Esophagus muscularis mucosa (tissue), 4 donors: ENCODE measurements around the gene OR6M1. TPM values are rescaled to one million over a fixed set of nuclear protein-coding genes. Genes with fewer than 3 reads are reported as not detected.

Experiments
- DNase-seq: peaks from one replicate; pipeline ENCODE4 v3.0.0-alpha.2; 2017; ENCODE audit errors: extremely low spot score
- H3K27ac ChIP-seq, 4 donors: fragments of 200-600 bp; sonication (generic); replicated peaks in 1 of 4; 1 replicate in 3 of 4; 2 replicates in 1 of 4; pipeline ENCODE4 v1.5.1; 2016 to 2019; ENCODE audit warnings: mild to moderate bottlenecking in 1 of 4
- H3K27me3 ChIP-seq, 4 donors: fragments of 200-600 bp; sonication (generic); one replicate each; pipeline versions ENCODE4 v1.5.1 to v1.6.0; 2016 to 2019
- H3K36me3 ChIP-seq, 4 donors: fragments of 200-600 bp; sonication (generic); one replicate each; pipeline ENCODE4 v1.5.1; 2016 to 2019
- H3K4me1 ChIP-seq, 4 donors: fragments of 200-600 bp; sonication (generic); one replicate each; pipeline ENCODE4 v1.5.1; 2016 to 2019
- H3K4me3 ChIP-seq, 4 donors: fragments of 200-600 bp; sonication (generic); 1 replicate in 2 of 4; 2 replicates in 2 of 4; pipeline ENCODE4 v1.5.1; 2016 to 2019; ENCODE audit warnings: mild to moderate bottlenecking in 4 of 4, moderate library complexity in 1 of 4
- H3K9me3 ChIP-seq, 4 donors: fragments of 200-600 bp; sonication (generic); 1 replicate in 3 of 4; 2 replicates in 1 of 4; pipeline ENCODE4 v1.5.1; 2016 to 2019
- CTCF ChIP-seq, 3 experiments: fragments of 200-600 bp in 2 of 3; fragments of 450-650 bp in 1 of 3; sonication (generic) in 2 of 3; IDR thresholded peaks; one replicate each; pipeline ENCODE4 v1.5.1; 2017 to 2019; ENCODE audit warnings: antibody characterized with exemption in 3 of 3, mild to moderate bottlenecking in 2 of 3, moderate library complexity in 1 of 3
- EP300 ChIP-seq: sonication (generic); formaldehyde crosslinking; IDR thresholded peaks from one replicate; pipeline ENCODE4 v1.6.1; 2017; ENCODE audit warnings: antibody characterized with exemption
- POLR2A ChIP-seq: fragments of 450-650 bp; IDR thresholded peaks from one replicate; pipeline ENCODE4 v1.6.1; 2017; ENCODE audit warnings: antibody characterized with exemption, moderate library complexity, mild to moderate bottlenecking, low read depth
- POLR2AphosphoS5 ChIP-seq, 2 donors: sonication (generic); formaldehyde crosslinking; IDR thresholded peaks; one replicate each; pipeline ENCODE4 v1.6.1; 2017; ENCODE audit warnings: antibody characterized with exemption in 2 of 2
- WGBS: methylation state at CpG from one replicate; pipeline ENCODE4 v1.1.5; 2018; 5-methylcytosine and 5-hydroxymethylcytosine counted together
- intact Hi-C: fragments of 100-400 bp; cut with DNase I; formaldehyde crosslinking; loops from one replicate; pipeline ENCODE4 v1.15.1; 2023
- total RNA-seq, 4 donors: library from RNA; depleted of rRNA; stranded (reverse); fragments of >200 nt; gene quantifications; one replicate each; pipeline versions ENCODE4 v1.1.0 to v1.2.1, GENCODE V29; 2016

The OR6M1 gene
- total RNA-seq, 4 donors from 2014 or later, result not detected

- H3K27me3 ChIP-seq, result no peaks in the 10 kb centered on the region
- H3K27ac ChIP-seq, result no peak overlapping the region
- no peak overlapping the region for H3K4me3 ChIP-seq
- intact Hi-C loops, result no loop called here
- H3K36me3 ChIP-seq, result no peaks in the 10 kb centered on the region
- 85% methylated on average over 1 of the region's 1 CpG for WGBS
- H3K4me1 ChIP-seq, result no peaks in the 10 kb centered on the region
- TF ChIP-seq CTCF (IDR thresholded peaks at IDR 0.05) (no peak), POLR2A (no peak), POLR2AphosphoS5 (IDR thresholded peaks at IDR 0.05) (no peak), EP300 (no peak)
- no peak for DNase-seq
- H3K9me3 ChIP-seq, result no peaks in the 10 kb centered on the region
These were observed 9.9 kb downstream of the OR6M1 start for GRCh38 chr11:123796226-123796625.

GRCh38 chr11:123783536-123783935, 22.6 kb downstream of the OR6M1 start:
- no peak overlapping the region for H3K27ac ChIP-seq
- no peak for DNase-seq
- WGBS, result 67% methylated on average over 1 of the region's 1 CpG
- H3K4me3 ChIP-seq, result no peak overlapping the region
- no peaks in the 10 kb centered on the region for H3K36me3 ChIP-seq
- TF ChIP-seq CTCF (IDR thresholded peaks at IDR 0.05) (no peak), EP300 (no peak), POLR2A (no peak), POLR2AphosphoS5 (IDR thresholded peaks at IDR 0.05) (no peak)
- no peaks in the 10 kb centered on the region for H3K27me3 ChIP-seq
- H3K9me3 ChIP-seq, result no peaks in the 10 kb centered on the region
- intact Hi-C loops, result no loop called here
- H3K4me1 ChIP-seq, result no peaks in the 10 kb centered on the region

GRCh38 chr11:123778511-123778910, 27.6 kb downstream of the OR6M1 start:
- no peak overlapping the region for H3K27ac ChIP-seq
- H3K36me3 ChIP-seq, result no peaks in the 10 kb centered on the region
- intact Hi-C loops, result no loop called here
- H3K4me3 ChIP-seq, result no peak overlapping the region
- no peak for DNase-seq
- WGBS, result 86% methylated on average over 1 of the region's 1 CpG
- H3K27me3 ChIP-seq, result no peaks in the 10 kb centered on the region
- no peak for TF ChIP-seq CTCF (IDR thresholded peaks at IDR 0.05)
- no peak for TF ChIP-seq POLR2AphosphoS5 (IDR thresholded peaks at IDR 0.05)
- no peak for TF ChIP-seq EP300
- no peak for TF ChIP-seq POLR2A
- no peaks in the 10 kb centered on the region for H3K4me1 ChIP-seq
- H3K9me3 ChIP-seq, result no peaks in the 10 kb centered on the region

GRCh38 chr11:123775715-123776549, 30.2 kb downstream of the OR6M1 start:
- WGBS, result 37% methylated on average over 4 of the region's 4 CpGs
- Histone ChIP-seq H3K9me3 (no peaks in the 10 kb centered on the region), H3K27ac (no peak overlapping the region), H3K27me3 (no peaks in the 10 kb centered on the region), H3K36me3 (no peaks in the 10 kb centered on the region), H3K4me3 (no peak overlapping the region), H3K4me1 (no peaks in the 10 kb centered on the region)
- TF ChIP-seq CTCF (IDR thresholded peaks at IDR 0.05) (no peak), POLR2A (no peak), POLR2AphosphoS5 (IDR thresholded peaks at IDR 0.05) (no peak), EP300 (no peak)
- no peak for DNase-seq
- intact Hi-C loops, result no loop called here
